Stimulated activated CD4-positive, alpha-beta T cell treated with anti-CD3 and anti-CD28 coated beads, Interleukin-2, amount 100 ng/mL, for 48 hours (primary cell): ENCODE results near the gene TBC1D12.
"Not testable (repeated sequence)": the region's sequence is repeated elsewhere in the genome, so short reads cannot be mapped to it uniquely, and the experiment has no call there.

Source experiments
- DNase-seq, 2 donors: peaks; one replicate each; pipeline ENCODE4 v3.0.0-alpha.2; 2020

Gene TBC1D12

DNA sequence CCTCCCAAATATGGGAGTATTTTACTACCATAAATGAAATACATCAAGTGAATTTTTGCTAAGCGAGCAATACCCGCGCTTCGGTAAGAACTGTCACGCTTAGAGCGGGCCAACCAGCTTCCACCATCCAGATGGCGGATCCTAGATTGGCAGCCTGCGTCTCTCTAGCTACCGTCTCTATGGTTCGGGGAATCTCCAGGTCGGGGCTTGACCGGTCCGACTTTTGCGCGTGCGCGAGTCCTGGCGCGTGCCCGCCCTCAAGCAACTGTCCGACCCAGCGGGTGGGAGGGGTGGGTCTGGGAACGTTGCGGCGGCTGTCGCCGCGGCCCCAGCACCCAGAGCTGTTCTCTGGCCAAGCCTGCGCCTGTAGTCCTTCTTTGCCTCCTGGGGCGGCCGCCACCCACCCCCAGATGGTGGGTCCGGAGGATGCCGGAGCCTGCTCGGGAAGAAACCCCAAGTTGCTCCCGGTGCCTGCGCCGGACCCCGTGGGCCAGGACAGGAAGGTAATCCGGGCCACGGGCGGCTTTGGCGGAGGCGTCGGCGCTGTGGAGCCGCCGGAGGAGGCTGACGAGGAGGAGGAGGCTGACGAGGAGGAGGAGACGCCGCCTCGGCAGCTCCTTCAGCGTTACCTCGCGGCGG lies at the start of gene TBC1D12:
Gene TBC1D12, plus strand, starts transcription at position 338 of the 639 bp plus-strand sequence. Its CDS starts 73 bp downstream, at position 411.
- peak; percentile 18 to 24 for DNase-seq

DNA sequence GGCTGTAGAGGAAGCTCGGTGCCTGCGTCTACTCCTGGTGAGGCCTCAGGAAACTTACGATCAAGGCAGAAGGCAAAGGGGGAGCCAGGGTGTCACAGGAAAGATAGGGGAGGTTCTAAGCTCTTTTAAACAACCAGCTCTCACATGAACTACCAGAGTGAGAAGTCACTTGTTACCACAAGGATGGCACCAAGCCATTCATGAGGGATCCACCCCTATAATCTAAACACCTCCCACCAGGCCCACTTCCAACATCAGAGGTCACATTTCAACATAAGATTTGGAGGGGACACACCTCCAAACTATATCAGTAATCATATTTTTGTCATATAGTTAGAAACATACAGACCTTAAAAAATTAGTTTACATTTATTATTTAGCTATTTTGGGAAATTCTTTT lies 49.0 kb upstream of the TBC1D12 start:
- no peak for DNase-seq

DNA sequence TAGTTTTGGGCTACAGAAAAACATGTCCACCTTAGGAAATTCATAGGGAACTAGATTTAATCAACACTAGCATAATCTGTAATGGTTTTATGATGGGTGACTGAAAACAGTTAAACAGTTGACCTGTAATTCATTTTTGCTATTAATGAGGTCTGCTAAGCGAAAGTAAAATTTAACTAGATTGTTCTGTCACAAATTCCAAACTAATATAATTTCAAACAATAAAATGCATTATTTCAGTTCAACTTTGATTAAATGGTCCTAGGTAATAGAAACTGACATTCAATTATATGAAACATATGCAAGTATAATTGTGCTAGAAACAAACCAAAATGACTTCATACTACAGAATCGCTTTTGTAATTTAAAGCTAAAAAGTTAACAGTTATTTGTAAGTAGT lies 46.5 kb upstream of the TBC1D12 start:
- DNase-seq = no peak

DNA sequence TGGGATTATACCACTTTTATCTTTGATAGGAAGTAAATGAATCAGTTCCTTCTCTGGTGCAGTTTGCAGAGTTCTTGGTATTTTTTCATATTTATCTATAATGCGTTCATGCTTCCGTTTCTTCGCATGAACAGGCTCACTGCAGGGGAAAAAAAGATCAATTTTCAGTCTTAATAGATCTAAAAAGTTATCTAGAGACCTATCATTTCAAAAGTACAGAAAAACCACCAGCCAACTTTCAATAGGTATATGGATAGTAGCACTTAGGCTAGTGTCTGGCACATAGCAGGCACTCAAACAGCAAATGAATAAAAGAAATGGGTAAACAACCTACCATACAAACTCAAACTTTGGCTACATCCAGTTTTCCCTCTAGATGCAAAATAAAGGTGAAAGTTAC lies 45.1 kb upstream of the TBC1D12 start:
- DNase-seq = no peak

DNA sequence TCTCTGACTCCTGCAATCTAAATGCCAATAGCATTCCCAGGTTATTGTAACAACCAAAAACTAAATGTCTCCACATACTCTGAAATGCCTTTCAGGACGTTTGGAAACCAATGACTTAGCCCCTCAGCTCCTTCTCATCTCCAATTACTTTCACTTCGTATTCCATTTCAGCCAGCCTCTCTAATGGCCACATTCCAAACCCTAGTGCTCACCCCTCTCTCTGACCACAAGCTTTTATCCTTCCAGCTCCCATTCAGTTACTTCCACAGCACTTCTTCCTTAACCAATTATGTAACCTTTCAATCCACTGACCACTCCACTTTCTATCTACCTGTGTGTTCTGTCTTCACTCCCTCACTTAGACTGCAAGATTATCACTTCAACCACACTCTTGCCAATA lies 43.9 kb upstream of the TBC1D12 start:
- no peak for DNase-seq

DNA sequence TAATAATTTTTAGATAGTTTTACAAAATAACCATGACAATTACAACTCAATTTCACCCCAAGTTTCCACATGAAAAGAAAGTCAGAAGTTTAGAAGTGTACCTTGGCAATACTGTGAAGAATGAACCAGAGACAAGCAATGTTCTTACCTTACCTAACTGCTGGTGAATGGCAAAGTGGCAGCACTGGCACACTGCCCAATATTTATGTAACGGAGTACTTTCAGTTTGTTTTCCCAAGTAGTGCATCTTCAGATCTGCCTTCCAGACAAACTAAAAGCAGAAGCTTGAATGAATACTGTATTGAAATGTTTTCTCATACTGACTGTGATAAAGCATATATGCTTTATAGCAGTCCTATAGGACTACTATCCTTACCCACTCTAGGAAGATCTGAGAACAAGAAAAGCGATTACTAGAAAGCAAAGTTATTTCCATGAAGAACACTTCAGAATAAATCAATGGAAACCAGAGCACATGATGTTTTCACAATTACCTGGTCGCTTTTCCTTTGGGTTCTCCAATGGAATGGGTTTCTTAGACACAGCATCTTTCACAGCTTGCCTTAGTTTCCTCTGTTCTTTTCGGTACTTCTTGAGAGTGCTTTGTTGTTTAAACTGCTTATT lies 41.1 kb upstream of the TBC1D12 start:
- no peak for DNase-seq

DNA sequence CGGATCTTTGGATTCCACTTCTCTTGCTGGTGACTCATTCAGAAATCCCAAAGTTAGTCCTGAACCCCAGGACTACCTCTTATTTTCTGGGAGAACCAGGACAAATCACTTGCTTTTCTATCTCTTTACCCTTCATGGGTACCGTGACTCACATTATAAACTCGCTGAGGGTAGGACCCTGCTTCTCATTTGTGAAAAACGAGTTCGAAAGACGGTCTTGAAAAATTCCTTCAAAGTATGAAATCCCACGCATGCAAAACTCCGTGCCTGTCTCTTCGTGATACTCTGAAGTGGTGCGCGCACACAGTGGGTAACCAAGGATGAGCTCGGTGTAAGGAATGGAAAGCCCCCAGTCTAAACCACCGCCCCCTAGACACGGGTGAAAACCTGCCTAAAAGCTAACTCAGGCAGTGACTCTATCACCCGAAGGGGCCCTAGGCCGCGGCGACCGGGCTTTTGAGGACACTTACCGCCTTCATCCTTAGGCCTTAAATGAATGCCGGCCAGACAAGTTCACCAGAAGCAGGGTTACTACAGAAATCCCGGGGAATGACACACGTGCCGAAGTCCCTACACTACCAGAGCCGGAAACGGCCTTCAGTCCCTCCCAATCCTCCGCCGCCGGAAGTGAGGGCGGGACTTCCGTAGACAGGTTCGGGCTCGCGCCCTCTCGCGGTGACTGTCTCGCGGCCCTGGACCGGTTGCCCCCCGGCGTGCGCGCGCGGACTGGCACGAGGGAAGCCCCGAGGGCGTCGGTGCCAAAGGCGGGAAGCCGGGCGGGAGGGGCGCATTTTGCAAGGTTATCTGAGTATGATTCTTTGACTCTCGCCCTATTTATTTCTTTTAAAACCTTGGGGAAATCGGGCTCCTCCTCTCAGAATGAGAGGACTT lies 39.7 kb upstream of the TBC1D12 start, which contains the start of gene NOC3L:
Gene NOC3L, minus strand, starts transcription at position 580 of the 891 bp plus-strand sequence. Its CDS starts 101 bp downstream, at position 479.
- peak; percentile 89 to 96 for DNase-seq

DNA sequence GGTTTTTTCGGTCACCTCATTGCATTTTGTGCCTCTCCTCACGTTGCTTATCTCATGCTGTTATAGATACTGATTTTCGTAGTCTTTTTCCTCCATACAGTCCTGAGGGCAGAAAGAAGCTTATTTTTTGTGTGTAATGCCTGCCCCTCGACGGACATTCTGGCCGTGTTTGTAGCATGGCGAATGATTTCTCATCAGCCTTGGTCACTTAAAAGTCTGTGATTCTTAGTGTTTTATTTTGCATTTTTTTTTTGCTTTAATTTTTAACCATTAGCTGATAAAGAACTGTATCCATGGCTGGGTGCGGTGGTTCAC lies 39.1 kb upstream of the TBC1D12 start:
- DNase-seq = no peak

DNA sequence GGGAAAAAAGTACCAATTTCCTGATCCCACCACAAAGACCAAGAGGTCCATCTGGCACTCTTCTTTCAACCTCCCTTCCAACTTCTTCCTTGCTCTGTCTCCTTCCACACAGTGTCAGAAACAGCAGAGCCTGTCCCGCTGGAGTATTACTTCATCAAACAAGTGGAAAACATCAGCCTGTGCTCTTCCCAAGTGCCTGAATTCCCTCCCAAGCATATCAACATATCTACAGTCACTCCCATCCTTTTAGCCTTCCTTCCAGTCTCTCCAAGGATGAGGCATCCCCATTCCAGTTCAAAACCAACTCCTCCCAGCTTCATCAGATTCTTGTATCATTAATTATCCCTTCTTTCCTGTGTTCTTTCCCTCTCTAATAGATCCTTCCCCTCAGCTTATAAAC lies 37.9 kb upstream of the TBC1D12 start:
- no peak for DNase-seq

DNA sequence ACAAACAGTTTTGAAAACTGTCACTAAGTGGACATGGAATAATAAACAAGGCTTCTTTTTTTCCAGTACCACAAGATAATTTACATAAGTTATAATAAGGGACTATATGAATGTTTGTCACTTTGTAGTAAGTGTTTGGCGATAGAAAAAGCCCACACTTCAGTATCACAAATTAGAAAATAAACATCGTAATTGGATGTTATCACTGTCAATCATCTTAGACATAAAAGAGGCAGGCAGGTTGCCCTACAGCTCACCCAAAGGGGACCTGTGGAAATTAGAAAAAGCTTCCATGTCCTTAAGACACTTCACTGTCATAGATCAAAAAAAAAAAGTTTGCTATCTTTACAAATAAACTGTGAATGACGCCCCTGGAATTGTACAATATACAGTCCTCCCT lies 36.0 kb upstream of the TBC1D12 start:
- no peak for DNase-seq

DNA sequence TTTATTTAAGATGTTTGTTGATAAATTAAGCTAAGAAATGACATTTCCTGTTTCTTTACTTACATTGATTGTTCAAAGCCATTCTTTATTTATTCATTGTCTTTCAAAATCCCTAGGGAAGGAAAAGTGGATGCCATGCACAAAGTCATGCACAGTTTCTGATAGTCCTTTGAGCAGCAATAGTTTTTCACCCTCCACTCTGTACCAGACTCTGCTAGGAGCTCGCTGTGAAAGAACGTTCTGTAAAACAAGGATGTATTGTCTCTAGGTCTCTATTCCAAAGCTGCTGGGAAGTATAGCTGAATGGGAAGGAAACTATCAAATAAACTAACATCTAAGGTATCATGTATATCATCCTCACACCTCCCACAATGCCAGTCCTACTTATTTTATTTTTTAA lies 31.8 kb upstream of the TBC1D12 start:
- no peak for DNase-seq

DNA sequence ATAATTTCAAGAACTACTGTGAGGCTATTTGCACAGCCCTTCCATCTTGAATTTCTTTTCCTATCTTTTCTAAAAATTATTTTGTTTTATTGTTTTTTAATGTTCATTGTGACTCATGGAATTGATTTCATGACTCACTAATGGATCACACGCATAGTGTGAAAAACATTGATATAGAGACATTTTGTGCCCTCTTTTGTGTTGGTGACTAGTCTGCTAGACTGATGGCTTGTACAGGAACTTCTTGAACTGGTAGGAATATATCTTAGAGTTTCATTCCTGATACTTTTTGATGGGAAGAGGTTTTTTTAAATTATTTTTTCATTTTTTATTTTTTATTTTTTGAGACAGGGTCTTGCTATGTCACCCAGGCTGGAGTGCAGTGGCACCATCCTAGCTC lies 27.0 kb upstream of the TBC1D12 start:
- DNase-seq = no peak

DNA sequence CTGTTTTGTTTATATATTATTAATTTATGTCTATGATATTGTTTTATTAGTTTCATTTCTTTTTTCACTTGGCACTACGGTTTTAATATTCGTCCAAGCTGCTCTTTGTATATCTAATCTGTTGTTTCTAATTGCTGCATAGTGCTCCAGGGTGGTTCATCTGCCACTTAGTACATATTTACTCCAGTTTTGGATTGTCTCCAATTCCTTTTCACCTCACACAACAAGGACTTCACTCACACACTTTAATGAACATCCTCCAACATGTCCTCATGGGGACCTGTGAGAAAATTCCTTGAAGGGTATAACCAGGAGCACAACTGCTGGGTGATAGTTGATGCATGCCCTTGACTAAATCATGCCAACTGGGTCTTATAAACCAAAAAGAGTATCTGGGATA lies 25.5 kb upstream of the TBC1D12 start:
- DNase-seq = no peak

DNA sequence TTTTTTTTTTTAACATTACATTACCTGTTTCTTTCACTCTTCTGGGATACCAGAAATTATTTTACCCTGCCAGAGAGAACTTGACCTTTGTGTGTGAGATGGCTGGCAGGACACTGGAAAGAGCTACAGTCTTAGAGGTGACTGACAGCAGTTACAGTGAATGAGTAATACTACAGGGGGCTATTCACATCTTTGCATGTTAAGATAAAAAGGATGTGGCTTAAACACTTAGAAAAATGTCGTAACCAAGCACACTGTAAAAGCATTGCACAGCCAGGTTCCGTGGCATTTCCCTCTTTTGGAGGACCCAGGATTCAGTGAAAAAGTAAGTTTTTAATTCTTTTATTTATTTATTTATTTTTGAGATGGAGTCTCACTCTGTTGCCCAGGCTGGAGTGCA lies 18.8 kb upstream of the TBC1D12 start:
- DNase-seq = no peak

DNA sequence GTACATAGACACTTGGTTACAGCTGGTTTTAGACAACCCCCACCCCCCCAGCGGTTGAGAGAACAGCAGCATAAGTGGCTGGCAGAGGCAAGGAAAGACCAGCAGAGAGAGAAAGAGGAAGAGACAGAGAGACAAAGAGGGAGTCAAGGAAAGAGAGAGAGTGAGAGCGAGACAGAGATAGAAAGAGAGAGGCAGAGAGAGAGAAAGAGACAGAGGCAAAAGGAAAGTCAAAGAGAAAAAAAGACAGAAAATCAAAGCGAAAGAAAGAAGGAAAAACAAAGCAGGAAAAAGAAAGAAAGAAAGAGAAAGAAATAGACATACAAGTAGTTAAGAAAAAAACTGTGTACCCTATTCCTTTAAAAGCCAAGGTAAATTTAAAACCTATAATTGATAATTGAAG lies 16.6 kb upstream of the TBC1D12 start:
- DNase-seq = not testable (repeated sequence)

DNA sequence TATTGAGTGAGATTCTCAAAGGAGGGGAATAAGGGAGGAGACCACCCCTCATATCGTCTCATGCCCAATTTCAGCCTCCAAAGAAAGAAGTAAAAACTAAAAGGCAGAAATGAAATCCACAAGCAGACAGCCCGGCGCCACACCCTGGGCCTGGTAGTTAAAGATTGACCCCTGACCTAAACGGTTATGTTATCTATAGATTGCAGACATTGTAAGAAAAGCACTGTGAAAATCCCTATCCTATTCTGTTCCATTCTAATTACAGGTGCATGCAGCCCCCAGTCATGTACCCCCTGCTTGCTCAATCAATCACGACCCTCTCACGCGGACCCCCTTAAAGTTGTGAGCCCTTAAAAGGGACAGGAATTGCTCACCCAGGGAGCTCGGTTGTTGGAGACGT lies 10.2 kb upstream of the TBC1D12 start:
- not testable (repeated sequence) for DNase-seq

DNA sequence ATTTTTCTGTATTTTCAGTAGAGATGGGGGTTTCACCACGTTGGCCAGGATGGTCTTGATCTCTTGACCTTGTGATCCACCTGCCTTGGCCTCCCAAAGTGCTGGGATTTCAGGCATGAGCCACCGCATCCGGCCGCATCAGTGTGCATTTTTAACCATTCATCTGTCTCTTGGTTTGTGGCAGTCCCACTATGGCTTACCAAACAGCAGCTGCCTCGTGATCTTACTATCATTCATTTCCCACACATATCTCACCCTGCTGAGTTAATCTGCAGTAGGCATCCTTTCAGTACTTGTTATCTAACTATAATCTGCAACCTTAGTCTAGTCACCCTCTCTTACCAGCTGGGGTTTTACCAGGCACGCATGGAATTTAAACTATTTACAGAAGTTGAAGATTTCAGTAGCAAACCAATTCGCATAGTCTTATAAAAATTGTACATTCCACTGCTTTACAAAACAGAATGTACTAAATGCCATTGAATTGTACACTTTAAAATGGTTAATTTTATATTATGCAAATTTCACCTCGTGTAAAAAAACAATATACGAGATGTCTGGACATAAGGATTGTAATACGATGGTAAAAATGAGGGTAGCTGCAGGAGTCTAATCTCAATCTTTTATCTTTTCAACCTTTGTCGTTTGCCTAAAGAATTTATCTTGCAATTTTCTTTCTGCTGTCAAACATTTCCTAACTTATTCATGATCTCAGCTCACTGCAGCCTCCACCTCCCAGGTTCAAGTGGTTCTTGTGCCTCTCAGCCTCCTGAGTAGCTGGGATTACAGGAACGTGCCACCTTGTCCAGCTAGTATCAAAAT lies 4.6 kb upstream of the TBC1D12 start:
- DNase-seq = no peak

DNA sequence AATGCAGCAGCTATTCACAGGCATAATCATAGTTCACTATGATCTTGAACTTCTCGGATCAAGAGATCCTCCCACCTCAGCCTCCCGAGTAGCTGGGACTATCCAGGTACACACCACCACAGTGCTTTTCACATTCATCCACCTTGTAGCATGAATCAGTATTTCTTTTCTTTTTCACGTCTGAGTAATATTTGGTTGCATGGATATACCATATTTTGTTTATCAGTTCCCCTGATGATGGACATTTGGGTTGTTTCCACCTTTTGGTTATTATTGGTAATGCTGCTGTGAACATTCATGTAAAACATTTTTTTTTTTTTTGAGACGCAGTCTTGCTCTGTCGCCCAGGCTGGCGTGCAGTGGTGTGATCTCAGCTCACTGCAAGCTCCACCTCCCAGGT lies 3.6 kb upstream of the TBC1D12 start:
- DNase-seq = no peak

DNA sequence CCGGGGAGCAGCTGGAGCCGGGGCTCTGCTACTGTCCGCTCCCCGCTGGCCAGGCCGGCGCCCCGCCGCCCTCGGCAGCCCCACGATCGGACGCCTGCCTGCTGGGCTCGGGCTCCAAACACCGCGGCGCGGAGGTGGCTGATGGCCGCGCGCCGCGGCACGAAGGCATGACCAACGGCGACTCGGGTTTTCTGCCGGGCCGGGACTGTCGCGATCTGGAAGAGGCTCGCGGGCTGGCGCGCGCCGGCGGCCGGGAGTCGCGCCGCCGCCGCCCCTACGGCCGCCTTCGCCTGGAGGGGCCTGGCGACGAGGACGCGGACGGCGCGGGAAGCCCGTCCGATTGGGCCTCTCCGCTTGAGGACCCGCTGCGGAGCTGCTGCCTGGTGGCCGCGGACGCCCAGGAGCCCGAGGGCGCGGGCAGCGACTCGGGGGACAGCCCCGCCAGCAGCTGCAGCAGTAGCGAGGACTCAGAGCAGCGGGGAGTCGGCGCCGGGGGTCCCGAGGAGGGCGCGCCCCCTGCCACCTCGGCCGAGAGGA lies 570 bp downstream of the TBC1D12 start:
- DNase-seq = peak in 1 of 2 donors; percentile 1

DNA sequence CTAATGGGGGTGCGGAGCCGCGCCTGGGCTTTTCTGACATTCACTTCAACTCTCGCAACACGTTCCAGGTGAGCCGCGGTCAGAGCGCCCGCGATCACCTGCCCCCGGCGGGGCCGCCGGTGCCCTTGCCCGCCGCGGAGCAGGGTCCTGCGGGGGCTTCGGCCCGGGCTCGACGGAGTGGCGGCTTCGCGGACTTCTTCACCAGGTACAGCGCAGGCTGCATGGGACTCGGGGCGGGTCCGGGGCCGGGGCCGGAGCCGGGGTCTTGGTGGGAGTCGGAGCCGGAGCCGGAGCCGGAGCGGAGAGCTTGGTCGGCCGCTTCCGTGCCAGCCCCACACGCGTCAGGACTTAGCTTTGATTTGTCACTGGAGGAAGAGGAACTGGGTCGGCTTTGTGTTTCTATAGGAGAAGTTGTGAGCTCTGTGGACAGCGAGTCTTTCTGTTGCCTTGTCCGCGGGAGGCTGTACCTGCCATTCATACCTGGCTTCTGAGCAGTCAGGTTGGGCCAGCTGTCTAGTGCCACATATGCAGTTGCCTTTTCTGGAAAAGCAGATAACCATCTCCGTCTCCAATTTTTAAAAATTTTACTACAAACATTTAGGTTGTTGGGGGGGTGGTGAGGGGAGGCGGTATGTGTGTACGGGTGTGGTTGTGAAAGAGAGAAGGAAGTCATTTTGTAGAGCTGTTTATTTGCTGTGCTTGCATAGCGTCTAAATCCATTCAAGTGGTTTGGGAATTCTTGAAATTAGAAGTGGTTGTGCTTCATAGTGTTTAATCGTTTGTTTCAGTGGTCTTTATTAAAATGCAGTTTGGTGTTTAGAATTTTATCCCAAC lies 1.3 kb downstream of the TBC1D12 start:
- DNase-seq = peak in 1 of 2 donors; percentile 2

DNA sequence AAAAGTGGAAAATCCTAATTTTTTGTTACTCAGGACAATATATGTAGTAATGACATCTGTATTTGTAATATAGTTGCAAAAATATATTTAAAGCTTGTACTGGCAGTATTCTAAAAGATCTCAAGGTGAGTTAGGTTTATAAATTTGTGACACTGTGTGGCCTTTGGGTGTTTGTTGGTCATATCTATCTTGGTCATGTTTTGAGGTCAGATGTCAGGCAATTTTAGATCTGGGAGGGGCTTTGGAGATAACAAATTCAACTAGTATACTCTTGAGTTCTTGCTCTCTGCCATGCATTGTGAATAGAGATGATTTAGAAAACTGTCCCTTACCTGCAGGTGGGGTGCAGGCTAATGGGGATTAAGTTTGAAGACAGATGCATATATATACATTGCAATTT lies 3.1 kb downstream of the TBC1D12 start:
- no peak for DNase-seq

DNA sequence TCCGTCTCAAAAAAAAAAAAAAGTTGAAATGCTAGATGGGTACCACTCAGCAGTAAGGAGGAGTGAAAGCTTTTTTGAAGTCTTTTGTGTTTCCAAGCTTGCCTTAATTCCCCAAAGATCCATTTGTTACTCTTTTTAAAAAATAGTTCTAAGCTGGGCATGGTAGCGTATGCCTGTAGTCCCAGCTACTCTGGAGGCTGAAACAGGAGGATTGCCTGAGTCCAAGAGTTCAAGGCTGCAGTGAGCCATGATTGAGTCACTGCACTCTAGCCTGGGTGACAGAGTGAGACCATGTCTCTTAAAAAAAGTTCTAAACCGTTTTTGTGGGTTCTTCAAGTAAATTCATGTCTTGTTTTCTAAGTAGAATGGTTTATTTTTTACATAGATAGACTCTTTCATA lies 5.3 kb downstream of the TBC1D12 start:
- no peak for DNase-seq
